G401.6 (cell line): ENCODE results near the gene CHFR.
"Not testable (repeated sequence)": the region's sequence is repeated elsewhere in the genome, so short reads cannot be mapped to it uniquely, and the experiment has no call there.

Experiments used
- FAIRE-seq: peaks from 2 replicates; lab custom pipeline; 2012; peaks lifted over from hg19 to GRCh38; lab: Jason Lieb, UNC

The CHFR gene

DNA sequence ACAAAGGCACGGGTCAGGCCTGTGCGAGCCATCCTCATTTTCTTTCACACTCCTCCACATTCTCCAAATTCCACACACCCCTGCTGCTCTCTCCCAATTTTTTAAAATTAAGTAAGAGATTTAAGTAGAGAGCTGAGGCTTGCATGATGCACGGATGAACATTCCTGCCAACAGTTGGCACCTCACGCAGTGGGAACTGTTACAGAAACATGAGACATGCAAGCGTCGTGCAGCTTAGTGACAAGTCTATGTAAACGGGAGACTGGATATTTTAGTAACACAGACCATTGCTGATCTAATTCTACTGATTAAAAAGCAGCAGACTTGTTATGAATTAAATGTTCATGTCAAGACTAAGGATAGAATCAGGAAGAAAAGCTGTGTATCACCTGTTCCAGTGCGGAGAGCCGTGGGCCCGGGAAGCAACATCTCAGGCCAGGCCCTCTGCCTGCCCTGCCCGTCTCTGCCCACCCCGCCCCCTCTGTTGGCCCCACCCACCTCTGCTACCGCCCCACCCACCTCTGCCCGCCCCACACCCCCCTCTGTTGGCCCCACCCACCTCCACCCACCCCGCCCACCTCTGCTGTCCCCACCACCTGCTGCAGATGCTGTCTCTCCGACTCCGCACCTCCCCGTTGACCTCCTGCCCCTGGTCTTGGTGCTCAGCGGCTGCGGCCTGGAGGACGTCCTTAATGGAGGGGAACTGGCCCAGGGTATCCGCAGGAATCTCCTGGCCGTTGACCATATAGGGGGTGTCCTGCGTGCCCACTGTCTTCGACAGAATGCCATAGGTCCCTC lies 79.9 kb downstream of the CHFR start:
- no peak for FAIRE-seq

- no peak for FAIRE-seq
Observed at GRCh38 chr12:132806857-132807256, 80.5 kb downstream of the CHFR start.

GRCh38 chr12:132804426-132804861 lies 83.0 kb downstream of the CHFR start:
- no peak for FAIRE-seq

DNA sequence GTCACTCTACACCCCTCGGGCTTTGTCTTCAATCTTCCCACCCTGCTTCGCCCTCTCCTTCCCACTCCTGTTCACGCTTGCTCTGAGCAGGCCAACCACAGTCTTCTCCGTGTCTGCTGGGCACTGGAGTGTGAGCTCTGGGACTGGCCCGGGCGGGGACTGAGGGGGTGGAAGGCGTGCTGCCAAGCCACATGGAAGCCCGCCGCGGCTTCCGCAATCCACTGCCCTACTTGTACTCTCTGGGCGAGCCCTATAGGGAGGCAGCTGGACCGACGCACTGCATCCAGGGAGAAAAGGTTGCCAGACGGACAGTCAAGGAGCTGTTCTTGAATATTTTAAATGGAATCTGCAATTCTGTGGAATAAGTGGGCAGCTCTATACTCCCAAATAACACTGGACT lies 83.5 kb downstream of the CHFR start:
- FAIRE-seq: no peak

GRCh38 chr12:132803125-132803524 lies 84.3 kb downstream of the CHFR start:
- FAIRE-seq: no peak

- FAIRE-seq: no peak
Observed at GRCh38 chr12:132801741-132802140, 85.7 kb downstream of the CHFR start.

DNA sequence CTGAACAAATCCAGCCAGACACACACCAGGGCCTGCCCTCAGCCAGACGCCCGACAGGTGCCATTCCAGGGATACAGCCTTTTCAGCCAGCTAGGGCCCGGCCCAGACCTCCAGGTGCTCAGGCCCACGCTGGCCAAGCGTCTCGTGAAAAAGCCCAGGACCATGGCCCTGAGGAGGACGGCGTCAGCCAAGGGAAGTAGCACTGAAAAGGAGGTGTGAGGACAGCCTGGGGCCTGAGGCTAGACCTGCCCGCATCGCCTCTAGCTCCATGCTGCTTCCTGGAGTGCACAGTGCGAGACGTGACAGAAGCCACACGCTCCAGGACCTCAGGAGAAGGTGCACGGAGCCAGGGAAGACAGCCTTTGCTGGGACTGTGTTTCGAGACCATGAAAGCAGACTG lies 88.6 kb downstream of the CHFR start:
- FAIRE-seq: no peak

DNA sequence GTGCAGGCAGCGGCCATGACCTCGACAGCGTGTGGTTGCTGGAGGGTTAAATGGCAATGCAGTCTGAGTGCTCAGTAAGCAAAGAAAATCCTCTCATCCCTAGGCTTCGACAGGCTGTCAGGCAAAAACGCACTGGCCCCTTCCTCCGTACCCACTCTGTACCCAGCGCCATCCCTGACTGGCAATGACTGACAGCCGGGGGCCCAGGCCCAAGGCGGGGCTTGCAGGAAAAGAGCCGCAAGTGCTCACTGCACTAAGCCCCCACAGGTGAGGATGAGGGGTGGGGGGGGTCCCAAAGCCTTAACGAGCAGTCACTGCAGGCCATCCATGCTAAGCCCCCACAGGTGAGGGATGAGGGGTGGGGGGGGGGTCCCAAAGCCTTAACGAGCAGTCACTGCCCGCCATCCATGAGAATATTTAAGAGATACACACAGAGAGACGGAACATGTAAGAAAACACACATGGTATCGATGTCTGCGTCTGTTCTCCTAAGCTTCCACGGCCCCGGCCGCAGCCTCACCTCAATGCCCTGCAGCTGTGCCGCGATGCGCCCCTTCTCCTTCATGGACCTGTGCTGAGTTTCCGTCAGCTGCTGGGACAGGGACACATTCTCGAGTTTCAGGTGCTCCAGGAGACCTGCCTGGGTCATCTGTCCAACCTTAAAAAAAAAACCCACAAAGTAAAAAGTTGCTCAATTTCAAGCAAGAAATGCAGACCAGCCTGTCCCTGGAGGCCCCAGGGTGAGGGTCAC lies 89.4 kb downstream of the CHFR start:
- FAIRE-seq: no peak

DNA sequence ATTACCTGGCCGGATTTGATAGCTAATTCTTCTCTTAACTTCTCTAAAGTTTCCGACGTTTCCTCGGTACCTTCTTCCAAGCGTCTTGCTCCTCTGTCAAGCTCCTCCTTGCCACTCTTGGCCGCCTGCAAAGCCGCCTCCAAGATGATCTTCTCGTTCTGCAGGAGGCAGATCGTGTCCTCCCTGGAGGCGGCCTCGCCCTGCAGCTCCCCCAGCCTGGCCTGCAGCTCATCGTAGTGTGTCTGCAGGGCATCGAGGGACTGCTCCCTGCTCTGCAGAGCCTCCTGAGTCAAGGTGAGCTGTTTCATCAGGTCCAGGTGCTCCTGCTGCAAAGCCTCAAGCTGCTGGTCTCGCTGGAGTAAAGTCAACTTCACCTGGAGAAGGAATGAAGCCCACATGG lies 91.6 kb downstream of the CHFR start:
- FAIRE-seq: no peak

DNA sequence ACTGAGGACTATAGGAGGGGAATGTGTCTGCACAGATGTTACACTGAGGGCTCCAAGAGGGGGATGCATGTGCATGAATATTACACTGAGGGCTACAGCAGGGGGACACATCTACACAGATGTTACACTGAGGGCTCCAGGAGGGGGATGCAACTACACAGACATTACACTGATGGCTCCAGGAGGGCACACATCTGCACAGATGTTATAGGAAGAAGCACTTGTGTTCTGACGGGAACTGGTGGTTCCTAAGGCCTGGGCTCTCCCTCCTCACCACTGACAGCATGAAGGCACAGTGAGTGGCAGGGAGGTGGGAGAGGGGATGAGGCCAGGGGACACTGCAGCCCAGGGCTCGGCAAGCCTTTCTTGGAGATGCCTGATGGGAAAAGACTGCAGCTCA lies 95.5 kb downstream of the CHFR start:
- FAIRE-seq: not testable (repeated sequence)

DNA sequence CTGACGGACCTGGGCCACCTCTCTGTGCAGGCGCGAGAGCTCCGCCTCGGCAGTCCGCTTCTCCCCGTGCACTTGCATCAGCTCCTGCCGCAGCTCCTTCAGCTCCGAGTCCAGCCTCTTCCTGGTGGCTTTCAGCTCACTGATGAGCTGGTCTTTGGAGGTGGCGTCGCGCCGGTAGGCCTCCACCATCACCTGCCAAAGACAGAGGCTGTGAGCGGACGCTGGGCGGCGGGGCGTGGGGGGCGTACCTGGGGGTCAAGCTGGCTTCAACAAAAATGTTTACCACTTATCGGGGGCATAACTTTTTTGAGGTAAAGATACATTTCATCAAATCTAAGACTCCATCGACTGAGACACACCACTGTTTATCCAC lies 98.3 kb downstream of the CHFR start:
- FAIRE-seq: no peak

DNA sequence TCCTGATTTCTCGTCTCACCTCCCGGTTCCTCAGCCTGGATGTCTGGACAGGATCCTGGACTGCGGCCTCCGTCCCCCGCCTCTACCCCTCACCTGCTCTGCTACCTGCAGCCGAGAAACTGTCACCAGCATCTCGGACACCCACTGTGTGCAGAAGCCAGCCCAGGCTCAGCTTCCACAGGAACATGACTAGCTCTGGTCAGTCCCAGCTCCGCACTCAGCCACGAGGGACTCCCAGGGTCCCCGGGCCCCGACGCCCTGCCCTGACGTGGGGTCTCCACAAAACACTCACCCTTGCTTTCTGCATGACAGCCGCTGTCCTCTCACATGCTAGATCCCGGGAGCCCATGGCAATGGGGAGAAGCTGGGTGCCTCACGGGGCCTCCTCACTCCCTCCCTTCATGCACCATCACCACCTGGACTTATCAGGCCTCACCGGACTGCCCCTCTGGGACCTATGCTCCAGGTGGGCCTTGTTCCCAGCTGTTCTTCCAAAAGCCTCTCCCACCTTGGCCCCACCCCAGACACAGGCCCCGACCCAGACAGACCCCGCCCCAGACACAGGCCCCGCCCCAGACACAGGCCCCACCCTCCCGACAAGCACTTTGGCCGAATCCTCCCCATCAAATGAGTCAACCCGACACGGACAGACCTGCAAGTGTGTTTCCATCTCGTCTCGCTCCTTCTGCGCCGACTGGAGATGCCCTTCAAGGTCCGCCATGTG lies 98.9 kb downstream of the CHFR start:
- FAIRE-seq: no peak

- no peak for FAIRE-seq
Observed at GRCh38 chr12:132787877-132788276, 99.5 kb downstream of the CHFR start.

DNA sequence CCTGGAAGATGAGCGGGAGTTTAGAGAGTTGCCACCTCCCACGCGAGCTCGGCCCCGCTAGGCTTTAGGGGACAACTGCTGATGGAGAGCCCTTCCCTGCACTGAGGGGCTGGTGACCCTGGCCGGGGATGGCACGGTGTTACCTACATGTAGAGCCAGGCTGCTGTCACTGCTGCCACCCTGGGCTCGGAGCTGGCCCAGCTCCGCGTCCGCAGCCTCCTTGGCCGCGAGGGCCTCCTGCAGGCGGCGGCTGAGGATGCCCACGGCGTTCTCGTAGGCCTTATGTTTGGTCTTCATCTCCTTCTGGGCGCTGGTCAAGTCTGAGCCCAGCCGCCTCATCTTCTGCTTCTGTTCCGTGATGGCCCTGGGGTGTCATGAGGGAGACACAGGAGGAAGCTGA lies 101.2 kb downstream of the CHFR start:
- no peak for FAIRE-seq

- no peak for FAIRE-seq
Observed at GRCh38 chr12:132784580-132784979, 102.8 kb downstream of the CHFR start.

DNA sequence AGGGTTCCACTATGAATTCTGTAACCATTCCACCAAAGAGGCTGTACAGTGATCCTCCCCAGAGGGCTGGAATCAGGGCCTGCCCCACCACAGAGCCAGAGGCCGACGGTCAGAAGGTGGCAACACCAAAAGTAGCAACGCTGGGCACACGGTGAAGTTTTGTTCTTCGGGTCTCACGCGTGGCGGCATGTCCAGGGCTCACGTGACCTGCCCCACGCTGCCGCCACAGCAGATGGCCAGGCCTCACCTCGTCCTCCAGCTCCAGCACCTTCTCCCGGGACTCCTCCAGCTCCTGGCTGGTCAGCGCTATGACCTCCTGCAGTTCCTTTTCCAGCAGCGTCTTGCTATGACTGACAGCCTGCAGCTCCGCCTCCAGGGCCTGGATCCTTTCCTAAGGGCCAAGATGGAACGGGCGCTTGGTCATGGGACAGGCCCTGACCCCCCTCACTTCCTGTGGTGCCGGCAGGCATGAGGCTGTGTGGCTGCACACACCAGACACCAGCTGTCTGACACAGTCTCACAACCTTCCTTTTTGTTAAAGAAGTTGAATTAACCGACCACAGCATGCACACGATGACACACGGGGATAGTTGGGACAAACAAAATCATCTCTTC lies 103.4 kb downstream of the CHFR start:
- FAIRE-seq: no peak
